Stromal cell of bone marrow (primary cell): ENCODE measurements around the gene PSD4.

Experiments used
- DNase-seq: peaks from one replicate; pipeline ENCODE4 v3.0.0-alpha.2; 2012; ENCODE audit warnings: low read depth

Gene PSD4

DNA sequence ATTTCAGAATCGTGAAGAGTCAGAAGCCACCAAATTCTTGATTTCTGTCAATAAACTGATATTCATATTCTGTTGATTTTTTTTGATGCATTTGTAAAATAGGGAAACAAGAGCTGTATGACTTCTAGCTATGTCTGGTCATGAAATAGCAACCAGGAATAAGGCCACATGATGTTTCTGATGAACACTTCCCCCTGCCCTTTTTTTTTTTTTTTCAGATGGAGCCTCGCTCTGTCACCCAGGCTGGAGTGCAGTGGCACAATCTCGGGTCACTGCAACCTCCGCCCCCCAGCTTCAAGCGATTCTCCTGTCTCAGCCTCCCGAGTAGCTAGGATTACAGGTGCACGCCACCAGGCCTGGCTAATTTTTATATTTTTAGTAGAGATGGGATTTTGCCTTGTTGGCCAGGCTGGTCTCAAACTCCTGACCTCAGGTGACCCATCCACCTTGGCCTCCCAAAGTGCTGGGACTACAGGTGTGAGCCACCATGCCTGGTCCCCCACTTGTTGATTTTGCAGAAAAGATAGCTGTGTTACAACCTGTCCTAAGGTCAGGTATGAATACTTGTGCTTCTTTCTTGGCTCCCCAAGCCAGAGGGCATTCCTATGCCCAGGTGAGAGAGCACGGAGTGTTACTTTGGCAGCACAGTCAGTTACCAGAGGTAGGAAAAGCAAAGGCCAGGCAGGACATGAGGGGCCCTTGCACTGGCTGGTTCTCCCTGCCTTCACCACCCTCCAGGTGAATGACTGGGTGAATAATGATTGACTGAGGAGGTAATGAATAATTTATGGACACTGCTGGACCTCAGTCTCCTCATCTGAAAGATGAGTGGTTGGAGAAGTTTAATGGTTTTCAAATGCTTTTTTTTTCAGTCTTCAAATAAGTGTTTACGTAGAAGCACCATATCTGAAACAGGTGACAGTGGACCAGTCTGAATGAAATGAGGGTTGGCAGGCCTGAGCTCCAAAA, 65.4 kb downstream of the PSD4 start:
- DNase-seq: no peak

DNA sequence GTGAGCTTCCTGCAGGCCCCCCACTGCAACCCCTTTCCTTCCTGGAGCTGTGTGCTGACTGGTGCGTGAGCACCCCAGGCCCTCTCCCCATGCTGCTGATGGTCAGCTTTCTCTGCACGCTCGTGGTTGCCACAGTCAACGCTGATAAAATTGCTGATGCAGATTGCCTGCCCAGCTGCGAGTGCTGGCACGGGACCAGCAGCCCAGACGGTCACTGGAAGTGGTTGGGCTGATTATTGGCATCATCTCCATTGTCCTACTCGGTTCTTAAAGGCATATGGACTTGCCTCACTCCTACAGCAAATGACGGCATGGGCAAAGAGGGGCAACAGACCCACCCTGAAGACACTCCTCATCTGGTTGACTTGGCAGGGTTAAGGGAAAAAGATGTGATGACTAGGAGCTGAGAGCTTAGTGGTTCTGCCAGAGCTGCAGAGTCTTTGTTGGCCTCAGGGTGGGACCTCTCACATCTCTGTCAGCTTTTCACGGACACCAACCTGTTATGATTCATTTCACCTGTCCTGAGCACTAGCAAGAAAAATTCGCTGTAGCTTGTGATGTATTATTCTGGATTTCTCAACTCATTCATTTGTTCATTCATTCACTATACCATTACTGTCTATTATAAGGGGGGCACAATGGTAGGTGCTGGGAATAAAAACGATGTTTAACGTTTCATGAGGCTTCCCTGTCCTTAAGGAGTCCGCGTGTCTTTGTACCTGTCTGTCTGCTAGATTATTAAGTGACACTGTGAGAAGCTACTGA, 66.6 kb downstream of the PSD4 start:
- peak; percentile 94 for DNase-seq

DNA sequence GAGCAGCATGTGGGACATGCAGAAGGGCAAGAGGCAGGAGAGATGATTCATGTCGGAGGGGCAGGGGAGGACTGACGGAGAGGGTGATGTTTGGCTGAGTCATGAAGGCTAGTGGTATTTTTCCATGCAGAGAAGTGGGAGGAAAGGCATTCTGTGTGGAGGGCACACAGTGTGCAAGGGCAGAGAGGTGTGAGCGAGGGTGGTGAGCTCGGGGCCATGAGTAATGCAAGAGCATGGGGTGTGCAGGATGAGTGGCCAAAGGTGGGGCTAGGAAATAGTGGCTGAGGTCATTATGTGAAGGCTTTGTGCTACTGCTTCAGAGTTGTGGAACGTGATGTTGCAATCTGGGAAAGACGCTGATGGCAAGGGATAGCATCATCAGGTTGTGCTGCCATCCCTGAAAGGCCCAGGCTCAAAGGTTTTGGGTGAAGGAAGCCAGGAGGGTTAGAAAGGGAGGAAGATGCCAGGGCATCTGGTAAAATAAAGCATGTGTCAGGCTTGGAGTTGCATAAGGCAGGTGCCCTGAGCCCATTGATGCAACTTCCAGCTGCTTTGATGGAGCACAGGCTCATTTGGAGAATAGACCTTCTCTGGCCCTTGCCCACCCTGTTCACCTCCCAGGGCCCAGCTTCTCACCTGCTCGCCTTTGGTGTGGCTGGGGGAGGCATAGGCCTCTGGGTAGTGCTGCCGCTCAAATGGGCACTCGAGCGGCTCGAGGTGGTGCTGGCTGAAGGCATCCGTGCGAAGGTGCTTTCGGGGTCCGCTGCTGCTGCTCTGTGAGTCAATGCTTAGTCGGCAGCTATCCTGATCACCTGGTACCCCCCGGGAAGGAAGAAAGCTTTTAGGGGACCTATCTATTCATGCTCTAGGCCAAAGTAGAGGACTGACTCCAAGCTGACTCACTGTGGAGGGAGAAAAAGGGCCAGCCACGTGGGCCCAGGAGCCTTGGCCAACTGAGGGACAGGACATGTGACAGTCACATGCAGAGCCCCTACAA, 67.4 kb downstream of the PSD4 start:
- DNase-seq: peak; percentile 99

DNA sequence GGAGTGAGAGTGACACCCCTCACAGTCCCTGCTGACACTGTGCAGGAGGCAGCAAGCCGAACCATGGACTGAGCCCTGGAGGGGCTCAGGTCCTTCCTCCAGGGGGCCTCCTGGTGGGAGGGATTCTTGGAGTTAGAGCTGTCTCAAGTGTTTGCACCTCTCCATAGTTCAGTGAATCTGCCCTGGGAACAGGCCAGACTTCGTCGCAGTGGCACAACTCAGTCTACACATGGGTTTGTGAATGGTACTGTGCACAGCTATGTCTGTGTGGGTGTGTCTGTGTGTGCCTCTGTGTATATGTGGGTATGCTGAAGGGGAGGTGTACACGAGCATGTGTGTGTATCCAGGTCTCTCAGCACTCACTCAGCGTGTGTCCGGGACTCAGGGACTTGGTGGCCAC, 68.6 kb downstream of the PSD4 start:
- DNase-seq: no peak

DNA sequence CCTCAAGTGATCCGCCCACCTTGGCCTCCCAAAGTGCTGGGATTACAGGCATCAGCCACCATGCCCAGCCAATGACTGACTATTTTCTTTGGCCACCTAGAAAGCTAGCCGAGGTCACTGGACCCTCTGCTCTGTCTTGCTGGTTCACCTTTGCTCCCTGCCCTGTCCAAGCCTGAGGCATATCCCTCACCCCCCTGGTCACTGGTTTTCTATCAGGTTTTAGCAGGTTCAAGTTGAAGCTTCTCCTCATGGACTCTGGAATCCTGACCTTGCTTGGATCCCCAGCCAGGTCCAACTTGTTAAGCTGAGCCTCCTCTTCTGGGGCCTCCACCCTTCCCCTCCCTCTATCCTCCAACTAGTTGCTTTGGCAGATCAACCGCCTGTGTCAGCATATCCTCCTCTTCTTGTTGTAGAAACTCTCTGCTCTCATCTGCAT, 71.5 kb downstream of the PSD4 start:
- no peak for DNase-seq

DNA sequence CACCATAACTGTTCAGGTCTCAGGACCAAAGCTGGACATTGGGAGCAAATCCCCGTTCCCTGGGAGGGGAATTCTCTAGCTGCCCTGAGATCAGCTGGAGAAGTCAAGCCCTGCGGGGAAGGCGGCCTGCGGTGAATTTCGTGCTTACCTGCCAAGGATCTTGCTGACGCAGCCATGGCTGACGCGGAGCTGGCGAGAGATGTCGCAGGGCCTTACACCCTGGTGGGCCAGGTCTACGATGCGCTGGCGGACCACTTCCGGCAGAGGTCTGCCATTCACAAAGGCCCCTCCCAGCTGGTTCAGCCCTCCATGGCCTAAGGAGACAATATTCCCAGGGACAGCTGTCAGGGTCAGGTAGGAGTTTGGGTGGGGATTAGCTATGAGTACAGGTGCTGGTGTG, 72.8 kb downstream of the PSD4 start:
- DNase-seq: no peak

DNA sequence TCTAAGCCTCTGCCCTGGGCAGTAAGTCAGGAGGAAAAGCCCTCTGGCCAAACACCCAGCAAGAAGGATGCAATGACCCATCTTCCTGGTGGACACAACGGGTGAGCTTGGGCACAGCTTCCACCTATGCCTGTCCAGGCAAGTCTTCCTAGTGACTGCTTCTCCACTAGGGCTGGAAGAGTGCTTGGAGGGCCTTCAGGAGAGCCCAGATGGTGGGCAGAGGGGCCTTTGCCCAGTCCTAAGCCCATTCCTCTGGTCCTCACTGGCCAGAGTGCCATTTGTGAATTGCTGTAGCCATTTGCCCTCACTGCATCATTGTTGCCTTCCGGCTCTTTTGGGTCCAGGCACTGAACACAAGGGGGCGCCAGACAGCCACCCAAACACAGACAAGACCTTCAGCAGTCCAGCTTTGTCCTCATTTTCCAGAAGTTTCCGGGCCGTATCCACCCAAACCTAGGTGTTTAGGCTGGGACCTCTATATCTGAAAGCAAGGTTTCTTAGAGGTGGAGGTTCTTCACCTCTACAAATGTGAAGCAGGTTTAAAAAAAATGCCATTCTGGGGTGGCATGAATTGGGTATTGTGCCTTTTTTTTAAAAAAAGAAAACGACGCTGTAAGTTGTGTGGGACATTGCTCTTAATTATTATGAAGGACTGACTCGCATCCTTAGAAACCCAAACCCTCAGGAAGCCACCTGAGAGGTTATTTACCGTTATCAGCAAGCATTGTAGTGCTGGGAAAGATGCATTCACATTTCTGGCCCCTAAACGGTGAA, 75.4 kb downstream of the PSD4 start:
- peak; percentile 65 for DNase-seq

DNA sequence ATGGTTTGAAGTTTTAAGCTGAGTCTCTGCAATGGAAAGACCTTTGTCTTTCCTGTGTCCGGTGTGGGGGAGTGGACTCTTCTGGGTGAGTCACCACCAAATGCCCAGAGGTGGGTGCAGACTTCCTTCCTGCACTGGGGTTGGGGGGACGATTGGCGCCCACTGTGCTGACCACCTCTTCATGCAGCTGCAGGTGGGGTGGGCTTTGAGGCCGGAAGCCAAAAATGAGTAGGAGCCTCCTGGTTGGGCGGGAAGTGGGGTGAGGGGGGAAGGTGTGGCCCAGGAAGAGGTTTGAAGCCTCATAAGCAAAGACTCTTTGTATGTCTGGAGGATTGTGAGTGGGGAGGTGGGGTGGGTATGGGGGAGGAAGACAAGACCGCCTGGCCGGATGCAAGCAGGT, 77.3 kb downstream of the PSD4 start:
- no peak for DNase-seq

DNA sequence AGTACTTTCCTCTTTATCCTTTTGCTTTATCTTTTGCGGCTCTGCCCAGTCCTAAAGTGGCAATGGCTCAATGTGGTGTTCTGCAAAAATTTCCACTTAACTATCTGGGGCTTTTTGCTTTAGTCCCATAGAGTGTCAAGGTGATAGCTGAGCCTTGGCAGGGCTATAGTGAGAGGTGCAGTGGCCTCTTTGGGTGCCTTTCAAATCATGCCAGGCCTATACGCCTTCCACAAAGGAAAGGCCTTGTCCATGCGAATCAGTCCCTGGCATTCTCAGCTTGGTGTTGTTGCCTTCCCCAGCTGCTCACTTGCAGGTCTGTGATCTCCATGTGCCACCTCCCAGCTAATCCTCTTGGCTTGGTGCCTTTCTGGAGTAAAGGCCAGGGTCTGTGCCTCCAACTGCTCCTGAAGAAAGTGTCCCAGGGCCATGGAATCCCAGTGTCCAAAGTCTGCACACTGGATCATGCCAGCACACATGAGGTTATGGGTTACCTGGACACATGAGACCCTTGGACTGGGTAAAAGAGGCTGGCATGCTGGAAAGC, 78.3 kb downstream of the PSD4 start:
- no peak for DNase-seq

DNA sequence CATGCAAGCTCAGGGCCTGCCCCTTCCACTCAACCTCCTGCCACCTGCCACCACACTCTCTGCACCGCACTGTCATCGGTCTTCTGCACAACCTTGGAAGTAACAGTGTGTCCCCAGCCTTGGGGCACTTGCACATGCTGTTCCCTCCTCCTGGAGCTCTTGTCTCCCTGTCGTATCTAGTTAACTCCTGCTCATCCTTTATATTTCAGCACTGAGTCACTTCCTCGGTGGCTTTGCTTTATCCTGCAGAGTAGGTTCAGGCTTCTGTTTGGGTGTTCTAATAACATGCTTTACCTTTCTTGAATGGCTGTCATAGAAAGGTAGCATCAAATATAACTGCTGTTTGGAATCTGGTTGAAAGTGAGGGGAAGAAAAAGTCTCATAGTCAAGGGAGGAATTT, 79.7 kb downstream of the PSD4 start:
- DNase-seq: no peak

DNA sequence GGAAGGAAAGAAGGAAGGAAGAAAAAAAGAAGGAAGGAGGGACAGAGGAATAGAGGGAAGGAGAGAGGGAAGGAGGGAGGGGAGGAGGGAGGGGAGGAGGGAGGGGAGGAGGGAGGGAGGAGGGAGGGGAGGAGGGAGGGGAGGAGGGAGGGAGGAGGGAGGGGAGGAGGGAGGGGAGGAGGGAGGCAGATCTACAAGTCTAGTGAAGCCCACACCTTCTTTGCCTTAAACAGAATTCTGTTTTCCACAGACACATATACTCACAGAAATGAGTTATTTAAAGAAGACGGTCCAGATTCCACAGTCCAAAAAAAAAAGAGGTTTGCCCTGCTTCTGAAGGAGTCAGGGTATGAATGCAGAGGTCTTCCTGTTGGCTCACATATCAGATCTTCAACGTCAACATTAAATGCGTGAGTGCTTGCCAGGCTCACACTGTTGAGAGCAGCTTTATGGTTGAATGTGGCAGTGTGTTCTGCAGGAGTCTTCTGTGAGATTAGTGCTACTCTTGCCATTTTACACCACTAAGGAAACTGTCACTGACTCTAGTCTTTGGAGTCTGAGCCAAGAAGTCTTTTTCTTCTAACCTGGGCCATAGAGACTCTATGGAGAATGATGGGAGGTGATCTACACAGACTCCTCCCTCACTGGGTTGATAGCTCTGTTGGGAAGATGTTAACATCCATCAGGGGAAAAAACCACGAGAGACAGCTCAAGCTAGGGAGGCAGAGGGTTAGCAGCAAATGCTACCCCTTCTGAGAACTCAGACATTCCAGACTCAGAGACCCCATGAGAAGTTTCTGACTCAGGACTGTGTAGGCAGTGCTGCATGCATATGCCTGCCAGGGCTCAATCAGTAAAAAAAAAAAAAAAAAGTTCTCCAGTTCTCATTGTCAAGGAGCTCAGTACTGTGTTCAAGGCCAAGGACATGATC, 81.6 kb downstream of the PSD4 start:
- DNase-seq: no peak

DNA sequence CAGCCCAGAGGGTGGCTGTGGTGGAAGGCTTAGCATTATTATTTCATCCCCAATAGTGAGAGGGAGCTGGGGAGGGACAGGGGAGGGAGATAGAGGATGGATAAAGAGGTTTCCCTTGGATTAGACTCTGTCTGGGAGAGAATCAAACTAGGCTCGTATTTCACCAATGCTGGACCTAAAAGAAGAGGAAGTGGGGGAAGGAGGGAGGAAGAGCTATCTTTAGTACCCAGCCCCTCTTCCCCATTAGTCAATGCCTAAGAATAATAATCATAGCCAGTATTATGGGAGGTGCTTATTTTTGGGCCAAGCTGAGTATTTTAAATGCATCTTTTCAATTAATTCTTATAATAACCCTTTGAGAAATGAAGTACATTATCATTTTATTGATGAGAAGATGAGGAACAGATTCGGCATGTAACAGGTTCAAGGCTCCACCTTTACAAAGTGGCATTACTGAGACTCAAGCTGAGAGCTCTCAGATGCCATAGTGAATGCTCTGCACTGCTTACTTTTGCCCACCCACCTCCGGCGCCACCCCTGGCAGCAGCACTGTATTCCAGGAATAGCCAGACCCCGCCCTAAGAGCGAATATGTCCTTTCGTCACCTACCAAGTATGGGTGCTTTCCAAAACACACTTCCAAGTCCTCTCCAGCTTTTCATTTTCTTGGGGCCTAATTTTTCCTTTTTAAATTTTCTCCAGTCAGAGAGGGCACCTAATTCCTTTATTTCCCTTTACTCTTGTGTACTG, 83.9 kb downstream of the PSD4 start:
- DNase-seq: no peak

DNA sequence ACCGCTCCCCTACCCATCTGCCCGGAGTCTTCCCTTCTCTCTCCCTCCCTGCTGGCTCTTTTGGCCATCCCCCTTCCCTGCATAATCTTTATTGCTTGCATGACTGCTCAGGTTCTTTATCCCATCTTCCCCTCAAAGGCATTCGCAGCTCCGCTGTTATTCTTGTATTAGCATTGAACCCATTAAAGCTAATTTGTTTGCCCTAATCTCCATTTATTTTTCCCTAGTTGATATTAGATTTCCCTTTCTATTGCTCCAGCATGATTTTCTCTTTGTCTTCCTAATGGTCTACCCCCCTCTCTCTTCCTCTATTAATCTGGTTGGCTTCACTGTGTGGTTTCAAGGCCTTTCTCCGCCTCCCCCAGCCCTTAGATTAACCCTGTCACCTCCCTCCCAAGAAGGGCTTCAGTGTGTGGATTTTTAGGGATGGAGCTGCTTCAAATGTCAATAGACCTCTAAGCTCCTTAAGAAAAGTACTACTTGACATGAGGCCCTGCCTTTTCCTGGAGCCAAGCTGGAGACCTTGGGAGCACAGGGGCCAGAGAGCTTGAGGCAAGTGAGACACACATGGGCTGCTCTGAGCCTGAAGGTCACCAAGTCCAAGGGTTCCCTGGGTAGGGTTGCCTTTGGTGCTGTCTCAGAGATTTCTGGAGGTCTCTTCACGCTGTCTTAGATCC, 84.8 kb downstream of the PSD4 start:
- no peak for DNase-seq
